HEK293 (cell line): Measurements from ENCODE around the gene ARHGAP1.

Source experiments
- SETDB1 ChIP-seq: IDR thresholded peaks from one replicate; pipeline ENCODE4 v1.6.1; 2017; ENCODE audit warnings: mild to moderate bottlenecking, low read length, moderate library complexity, mixed read lengths; ENCODE audit not compliant: insufficient read length
- ZNF302 ChIP-seq: fragments of 450-650 bp; formaldehyde crosslinking; IDR thresholded peaks from 2 replicates; pipeline ENCODE4 v1.5.1; 2016; ENCODE audit warnings: missing biosample characterization, missing genetic modification characterization, low read depth
- TF ChIP-seq, protein P1 (sequence below): fragments of 450-650 bp; formaldehyde crosslinking; IDR thresholded peaks from 2 replicates; pipeline ENCODE4 v1.5.1; 2016; ENCODE audit warnings: missing biosample characterization, missing genetic modification characterization
- TF ChIP-seq, protein P2 (sequence below): sonication (generic); formaldehyde crosslinking; IDR thresholded peaks from 2 replicates; pipeline ENCODE4 v1.8.1; 2022; ENCODE audit warnings: mild to moderate bottlenecking, moderate library complexity, missing genetic modification reagents

DNA sequence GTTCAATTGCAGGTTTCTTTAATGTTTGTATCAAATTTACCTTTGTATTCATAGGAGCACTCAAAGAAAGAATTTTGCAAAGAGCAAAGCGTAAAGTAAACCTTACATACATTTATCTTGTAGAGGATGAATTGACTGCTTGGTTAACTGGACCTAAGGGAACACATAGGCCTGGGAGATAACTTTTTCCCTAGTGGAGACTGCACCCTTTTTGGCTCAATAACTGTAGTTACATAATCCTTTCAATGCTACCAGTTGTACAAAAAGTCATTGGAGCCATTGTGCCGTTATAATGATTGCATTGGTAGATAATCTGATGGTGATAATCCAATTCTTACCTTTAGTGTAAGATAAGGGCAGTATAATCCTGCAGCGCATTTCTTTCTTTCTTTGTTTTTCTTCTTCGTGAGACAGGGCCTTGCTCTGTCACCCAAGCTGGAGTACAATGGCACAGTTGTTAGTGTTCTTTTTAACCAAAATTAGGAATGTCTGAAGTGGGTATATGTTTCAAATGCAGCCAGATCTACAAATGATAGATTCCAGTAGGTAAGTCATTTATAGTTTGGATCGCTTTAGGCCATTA, 64.8 kb downstream of the ARHGAP1 start:
- TF ChIP-seq SETDB1 (no peak), ZNF302 (tag by site-specific recombination) (no peak)
- TF ChIP-seq, protein P1, sequence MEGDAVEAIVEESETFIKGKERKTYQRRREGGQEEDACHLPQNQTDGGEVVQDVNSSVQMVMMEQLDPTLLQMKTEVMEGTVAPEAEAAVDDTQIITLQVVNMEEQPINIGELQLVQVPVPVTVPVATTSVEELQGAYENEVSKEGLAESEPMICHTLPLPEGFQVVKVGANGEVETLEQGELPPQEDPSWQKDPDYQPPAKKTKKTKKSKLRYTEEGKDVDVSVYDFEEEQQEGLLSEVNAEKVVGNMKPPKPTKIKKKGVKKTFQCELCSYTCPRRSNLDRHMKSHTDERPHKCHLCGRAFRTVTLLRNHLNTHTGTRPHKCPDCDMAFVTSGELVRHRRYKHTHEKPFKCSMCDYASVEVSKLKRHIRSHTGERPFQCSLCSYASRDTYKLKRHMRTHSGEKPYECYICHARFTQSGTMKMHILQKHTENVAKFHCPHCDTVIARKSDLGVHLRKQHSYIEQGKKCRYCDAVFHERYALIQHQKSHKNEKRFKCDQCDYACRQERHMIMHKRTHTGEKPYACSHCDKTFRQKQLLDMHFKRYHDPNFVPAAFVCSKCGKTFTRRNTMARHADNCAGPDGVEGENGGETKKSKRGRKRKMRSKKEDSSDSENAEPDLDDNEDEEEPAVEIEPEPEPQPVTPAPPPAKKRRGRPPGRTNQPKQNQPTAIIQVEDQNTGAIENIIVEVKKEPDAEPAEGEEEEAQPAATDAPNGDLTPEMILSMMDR (tag by site-specific recombination), result no peak
- TF ChIP-seq, protein P2, sequence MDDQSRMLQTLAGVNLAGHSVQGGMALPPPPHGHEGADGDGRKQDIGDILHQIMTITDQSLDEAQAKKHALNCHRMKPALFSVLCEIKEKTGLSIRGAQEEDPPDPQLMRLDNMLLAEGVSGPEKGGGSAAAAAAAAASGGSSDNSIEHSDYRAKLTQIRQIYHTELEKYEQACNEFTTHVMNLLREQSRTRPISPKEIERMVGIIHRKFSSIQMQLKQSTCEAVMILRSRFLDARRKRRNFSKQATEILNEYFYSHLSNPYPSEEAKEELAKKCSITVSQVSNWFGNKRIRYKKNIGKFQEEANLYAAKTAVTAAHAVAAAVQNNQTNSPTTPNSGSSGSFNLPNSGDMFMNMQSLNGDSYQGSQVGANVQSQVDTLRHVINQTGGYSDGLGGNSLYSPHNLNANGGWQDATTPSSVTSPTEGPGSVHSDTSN (CRISPR knock-in tag), result no peak
